Stimulated activated CD8-positive, alpha-beta memory T cell treated with anti-CD3 and anti-CD28 coated beads, Interleukin-7, amount 100 ng/mL, for 4 hours (primary cell): ENCODE results near the gene FRMD5.
"Not testable (repeated sequence)": the region's sequence is repeated elsewhere in the genome, so short reads cannot be mapped to it uniquely, and the experiment has no call there.

Source experiments
- DNase-seq, 2 donors: peaks; one replicate each; pipeline ENCODE4 v3.0.0-alpha.2; 2020; ENCODE audit warnings: low read depth in 2 of 2

Gene FRMD5

GRCh38 chr15:43895586-43895985 is 299.5 kb downstream of the FRMD5 start:
- DNase-seq = no peak

- DNase-seq = no peak
Measured at GRCh38 chr15:43893956-43894355, 301.1 kb downstream of the FRMD5 start.

GRCh38 chr15:43889042-43889441 is 306.0 kb downstream of the FRMD5 start:
- no peak for DNase-seq

GRCh38 chr15:43887901-43888300 is 307.2 kb downstream of the FRMD5 start:
- DNase-seq = no peak

- DNase-seq = no peak
Measured at GRCh38 chr15:43886558-43886957, 308.5 kb downstream of the FRMD5 start.

GRCh38 chr15:43883571-43883970 is 311.5 kb downstream of the FRMD5 start:
- DNase-seq = no peak

GRCh38 chr15:43881944-43882343 is 313.1 kb downstream of the FRMD5 start:
- no peak for DNase-seq

- no peak for DNase-seq
Measured at GRCh38 chr15:43881245-43881644, 313.8 kb downstream of the FRMD5 start.

- no peak for DNase-seq
Measured at GRCh38 chr15:43880406-43881194, 314.5 kb downstream of the FRMD5 start.

- DNase-seq = no peak
Measured at GRCh38 chr15:43879386-43880355, 315.4 kb downstream of the FRMD5 start.

- DNase-seq = no peak
Measured at GRCh38 chr15:43878446-43878845, 316.6 kb downstream of the FRMD5 start.

- DNase-seq = no peak
Measured at GRCh38 chr15:43877371-43877770, 317.7 kb downstream of the FRMD5 start.

- DNase-seq = no peak
Measured at GRCh38 chr15:43876872-43877271, 318.2 kb downstream of the FRMD5 start.

GRCh38 chr15:43873651-43874050 is 321.4 kb downstream of the FRMD5 start:
- DNase-seq = no peak

- no peak for DNase-seq
Measured at GRCh38 chr15:43872416-43873020, 322.6 kb downstream of the FRMD5 start.

GRCh38 chr15:43871835-43872234 is 323.2 kb downstream of the FRMD5 start:
- DNase-seq = no peak

GRCh38 chr15:43868406-43868805 is 326.7 kb downstream of the FRMD5 start:
- DNase-seq = no peak

- no peak for DNase-seq
Measured at GRCh38 chr15:43867096-43867495, 328.0 kb downstream of the FRMD5 start.

- not testable (repeated sequence) for DNase-seq
Measured at GRCh38 chr15:43866636-43867035, 328.4 kb downstream of the FRMD5 start.

- no peak for DNase-seq
Measured at GRCh38 chr15:43859546-43859945, 335.5 kb downstream of the FRMD5 start.

GRCh38 chr15:43854801-43855200 is 340.3 kb downstream of the FRMD5 start:
- DNase-seq = no peak

- no peak for DNase-seq
Measured at GRCh38 chr15:43852607-43853006, 342.5 kb downstream of the FRMD5 start.
